SU-DHL-6 (cell line): ENCODE results near the gene HCFC1.

Experiments
- H2AFZ ChIP-seq: fragments of 200-600 bp; sonication (generic); 2 replicates; pipeline ENCODE4 v1.6.1; 2014; ENCODE audit warnings: low read depth, mild to moderate bottlenecking, moderate library complexity, mixed read lengths, antibody characterized with exemption, low read length; ENCODE audit not compliant: severe bottlenecking
- H3F3A ChIP-seq: fragments of 200-600 bp; shearing (Covaris generic); 2 replicates; pipeline ENCODE4 v1.6.0; 2016; ENCODE audit warnings: antibody characterized with exemption, mild to moderate bottlenecking; ENCODE audit not compliant: insufficient read depth
- H3K27ac ChIP-seq: fragments of 200-600 bp; sonication (generic); 2 replicates; pipeline ENCODE4 v1.5.1; 2016; ENCODE audit warnings: low read depth, mild to moderate bottlenecking, low read length, moderate library complexity, mixed read lengths
- H3K27me3 ChIP-seq: fragments of 200-600 bp; sonication (generic), shearing (Covaris generic); 2 replicates; pipeline ENCODE4 v1.6.0; 2014; ENCODE audit warnings: mild to moderate bottlenecking, low read length
- H3K36me3 ChIP-seq: fragments of 200-600 bp; sonication (generic); 2 replicates; pipeline ENCODE4 v1.6.1; 2014; ENCODE audit warnings: mild to moderate bottlenecking, low read length, mixed read lengths
- H3K4me2 ChIP-seq: fragments of 300-600, 200-600 bp; shearing (Covaris generic), sonication (generic); 2 replicates; pipeline ENCODE4 v1.6.0; 2014; ENCODE audit warnings: low read length, low read depth, mild to moderate bottlenecking; ENCODE audit not compliant: poor library complexity, severe bottlenecking
- H3K4me3 ChIP-seq: fragments of 200-600 bp; sonication (generic); 2 replicates; pipeline ENCODE4 v1.5.1; 2014; ENCODE audit warnings: antibody characterized with exemption, low read length, mild to moderate bottlenecking, mixed read lengths; ENCODE audit not compliant: insufficient read depth, poor library complexity, severe bottlenecking
- H3K79me2 ChIP-seq: fragments of 200-600 bp; sonication (generic); 2 replicates; pipeline ENCODE4 v1.6.1; 2014; ENCODE audit warnings: mild to moderate bottlenecking, low read length, moderate library complexity; ENCODE audit not compliant: insufficient read depth
- H3K9ac ChIP-seq: fragments of 200-600 bp; sonication (generic); 2 replicates; pipeline ENCODE4 v1.7.0; 2014; ENCODE audit warnings: mild to moderate bottlenecking, low read length
- H3K9me2 ChIP-seq: fragments of 200-600 bp; sonication (generic); replicated peaks from 2 replicates; pipeline ENCODE4 v1.6.1; 2014; ENCODE audit warnings: low read length; ENCODE audit not compliant: insufficient read depth
- H3K9me3 ChIP-seq: fragments of 200-600 bp; sonication (generic); 2 replicates; pipeline ENCODE4 v1.6.1; 2014; ENCODE audit warnings: low read length, mixed read lengths; ENCODE audit not compliant: insufficient read depth
- H4K20me1 ChIP-seq: fragments of 200-600 bp; sonication (generic); 2 replicates; pipeline ENCODE4 v1.6.1; 2014; ENCODE audit warnings: low read depth, mild to moderate bottlenecking, antibody characterized with exemption, low read length, moderate library complexity, mixed read lengths
- EZH2phosphoT487 ChIP-seq: fragments of 200-600 bp; sonication (generic), shearing (Covaris generic); conservative IDR thresholded peaks from 2 replicates; pipeline ENCODE4 v1.6.1; 2018; ENCODE audit warnings: mild to moderate bottlenecking, antibody characterized with exemption, low read length, moderate library complexity, mixed read lengths
- TF ChIP-seq, protein P1 (sequence below): fragments of 200-600 bp; sonication (generic); IDR thresholded peaks from one replicate; pipeline ENCODE4 v1.5.1; 2017; ENCODE audit warnings: antibody characterized with exemption, mild to moderate bottlenecking, low read length, moderate library complexity; ENCODE audit not compliant: insufficient read depth, poor library complexity, severe bottlenecking

The HCFC1 gene

DNA sequence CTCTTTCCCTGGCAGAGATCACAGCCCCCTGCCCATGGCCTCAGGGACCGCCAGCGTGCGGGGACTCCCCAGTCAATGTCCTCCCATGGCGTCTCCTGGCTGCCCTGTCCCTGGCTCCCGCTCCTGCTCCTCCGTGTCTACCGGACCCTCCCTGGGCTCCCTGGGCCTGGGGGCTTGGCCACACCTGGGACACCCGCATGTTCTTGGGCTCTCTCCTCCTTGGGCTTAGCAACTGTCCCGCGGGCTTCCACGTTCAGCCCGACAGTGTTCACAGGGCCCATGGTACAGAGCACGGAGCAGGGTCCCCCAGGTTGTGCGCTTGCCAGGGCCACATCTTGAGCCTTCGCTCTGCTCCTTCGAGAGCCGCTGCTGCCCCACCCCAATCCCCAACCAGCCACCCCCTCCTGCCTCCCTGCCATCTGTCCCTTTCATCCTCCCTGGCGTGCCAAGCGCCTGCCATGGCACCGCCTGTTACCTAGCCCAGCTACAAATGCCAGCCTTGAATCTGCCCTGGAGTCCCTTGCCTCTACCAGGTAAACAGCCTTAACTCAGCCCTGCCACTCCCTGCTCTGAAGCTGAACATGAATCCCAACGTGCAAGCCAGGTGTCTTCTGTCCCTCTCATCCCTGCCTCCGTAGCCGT, 63.3 kb downstream of the HCFC1 start:
- Histone ChIP-seq H3K79me2 (no peaks in the 10 kb centered on the region), H3K4me3 (no peak overlapping the region), H3K9me3 (no peaks in the 10 kb centered on the region), H3K27me3 (no peaks in the 10 kb centered on the region), H3F3A (no peaks in the 10 kb centered on the region), H2AFZ (no peak overlapping the region), H3K36me3 (no peaks in the 10 kb centered on the region), H3K9me2 (no peaks in the 10 kb centered on the region), H4K20me1 (no peaks in the 10 kb centered on the region), H3K9ac (no peak overlapping the region), H3K27ac (no peak overlapping the region), H3K4me2 (no peak overlapping the region)
- no peak for TF ChIP-seq EZH2phosphoT487

DNA sequence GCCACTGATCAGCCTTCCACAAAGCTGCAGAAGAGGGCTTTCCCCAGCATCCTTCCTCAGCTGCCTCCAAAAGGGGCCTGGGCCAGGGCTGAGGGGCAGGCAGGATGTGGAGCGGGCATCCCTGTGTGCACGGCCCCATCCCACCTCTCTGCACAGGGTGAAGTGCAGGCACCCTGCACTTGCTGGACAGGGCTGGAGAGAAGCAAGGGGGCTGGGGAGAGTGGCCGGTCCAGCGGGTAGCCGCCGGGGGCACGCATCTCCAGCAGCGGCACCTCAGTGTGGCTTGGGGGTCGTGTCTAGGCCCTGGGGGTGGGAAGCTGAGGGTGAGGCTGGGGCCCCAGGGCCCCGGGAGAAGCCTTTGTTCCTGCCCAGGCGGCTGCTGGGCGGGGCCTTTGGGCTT, 64.2 kb downstream of the HCFC1 start:
- no peak overlapping the region for H3K9ac ChIP-seq
- H3K4me3 ChIP-seq = no peak overlapping the region
- no peak overlapping the region for H3K27ac ChIP-seq
- H3K79me2 ChIP-seq = no peaks in the 10 kb centered on the region
- no peak overlapping the region for H3K4me2 ChIP-seq
- no peaks in the 10 kb centered on the region for H3K27me3 ChIP-seq
- H3K9me3 ChIP-seq = no peaks in the 10 kb centered on the region
- no peak overlapping the region for H2AFZ ChIP-seq
- TF ChIP-seq EZH2phosphoT487 = no peak
- TF ChIP-seq, protein P1, sequence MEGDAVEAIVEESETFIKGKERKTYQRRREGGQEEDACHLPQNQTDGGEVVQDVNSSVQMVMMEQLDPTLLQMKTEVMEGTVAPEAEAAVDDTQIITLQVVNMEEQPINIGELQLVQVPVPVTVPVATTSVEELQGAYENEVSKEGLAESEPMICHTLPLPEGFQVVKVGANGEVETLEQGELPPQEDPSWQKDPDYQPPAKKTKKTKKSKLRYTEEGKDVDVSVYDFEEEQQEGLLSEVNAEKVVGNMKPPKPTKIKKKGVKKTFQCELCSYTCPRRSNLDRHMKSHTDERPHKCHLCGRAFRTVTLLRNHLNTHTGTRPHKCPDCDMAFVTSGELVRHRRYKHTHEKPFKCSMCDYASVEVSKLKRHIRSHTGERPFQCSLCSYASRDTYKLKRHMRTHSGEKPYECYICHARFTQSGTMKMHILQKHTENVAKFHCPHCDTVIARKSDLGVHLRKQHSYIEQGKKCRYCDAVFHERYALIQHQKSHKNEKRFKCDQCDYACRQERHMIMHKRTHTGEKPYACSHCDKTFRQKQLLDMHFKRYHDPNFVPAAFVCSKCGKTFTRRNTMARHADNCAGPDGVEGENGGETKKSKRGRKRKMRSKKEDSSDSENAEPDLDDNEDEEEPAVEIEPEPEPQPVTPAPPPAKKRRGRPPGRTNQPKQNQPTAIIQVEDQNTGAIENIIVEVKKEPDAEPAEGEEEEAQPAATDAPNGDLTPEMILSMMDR = no peak
- no peaks in the 10 kb centered on the region for H3K9me2 ChIP-seq
- H3K36me3 ChIP-seq = no peaks in the 10 kb centered on the region
- H4K20me1 ChIP-seq = no peaks in the 10 kb centered on the region
- H3F3A ChIP-seq = no peaks in the 10 kb centered on the region

DNA sequence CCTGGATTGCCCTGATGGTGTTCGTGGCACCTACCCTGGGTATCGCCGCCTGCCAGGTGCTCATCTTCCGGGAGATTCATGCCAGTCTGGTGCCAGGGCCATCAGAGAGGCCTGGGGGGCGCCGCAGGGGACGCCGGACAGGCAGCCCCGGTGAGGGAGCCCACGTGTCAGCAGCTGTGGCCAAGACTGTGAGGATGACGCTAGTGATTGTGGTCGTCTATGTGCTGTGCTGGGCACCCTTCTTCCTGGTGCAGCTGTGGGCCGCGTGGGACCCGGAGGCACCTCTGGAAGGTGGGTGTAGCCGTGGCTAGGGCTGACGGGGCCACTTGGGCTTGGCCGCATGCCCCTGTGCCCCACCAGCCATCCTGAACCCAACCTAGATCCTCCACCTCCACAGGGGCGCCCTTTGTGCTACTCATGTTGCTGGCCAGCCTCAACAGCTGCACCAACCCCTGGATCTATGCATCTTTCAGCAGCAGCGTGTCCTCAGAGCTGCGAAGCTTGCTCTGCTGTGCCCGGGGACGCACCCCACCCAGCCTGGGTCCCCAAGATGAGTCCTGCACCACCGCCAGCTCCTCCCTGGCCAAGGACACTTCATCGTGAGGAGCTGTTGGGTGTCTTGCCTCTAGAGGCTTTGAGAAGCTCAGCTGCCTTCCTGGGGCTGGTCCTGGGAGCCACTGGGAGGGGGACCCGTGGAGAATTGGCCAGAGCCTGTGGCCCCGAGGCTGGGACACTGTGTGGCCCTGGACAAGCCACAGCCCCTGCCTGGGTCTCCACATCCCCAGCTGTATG, 65.3 kb downstream of the HCFC1 start:
- Histone ChIP-seq H3K79me2 (no peaks in the 10 kb centered on the region), H4K20me1 (no peaks in the 10 kb centered on the region), H3K27me3 (no peaks in the 10 kb centered on the region), H3K9me2 (no peaks in the 10 kb centered on the region), H3F3A (no peaks in the 10 kb centered on the region), H3K36me3 (no peaks in the 10 kb centered on the region), H3K9ac (no peak overlapping the region), H3K4me2 (no peak overlapping the region), H3K9me3 (no peaks in the 10 kb centered on the region), H2AFZ (no peak overlapping the region), H3K4me3 (no peak overlapping the region), H3K27ac (no peak overlapping the region)
- TF ChIP-seq, protein P1 = no peak
- no peak for TF ChIP-seq EZH2phosphoT487

- H3K4me2 ChIP-seq = no peak overlapping the region
- no peak overlapping the region for H3K4me3 ChIP-seq
- H3K9me2 ChIP-seq = no peaks in the 10 kb centered on the region
- no peaks in the 10 kb centered on the region for H3K9me3 ChIP-seq
- TF ChIP-seq, protein P1 = no peak
- TF ChIP-seq EZH2phosphoT487 = no peak
- no peaks in the 10 kb centered on the region for H3F3A ChIP-seq
- no peak overlapping the region for H3K9ac ChIP-seq
- no peak overlapping the region for H2AFZ ChIP-seq
- H4K20me1 ChIP-seq = no peaks in the 10 kb centered on the region
- H3K36me3 ChIP-seq = no peaks in the 10 kb centered on the region
- no peak overlapping the region for H3K27ac ChIP-seq
- no peaks in the 10 kb centered on the region for H3K79me2 ChIP-seq
- H3K27me3 ChIP-seq = no peaks in the 10 kb centered on the region
Observed at GRCh38 chrX:153905481-153906095, 66.0 kb downstream of the HCFC1 start.
